GM10248 (cell line): Measurements from ENCODE around the gene ATOX1.

Experiments
- CTCF ChIA-PET: fragments of 300-600 bp; sonication (Branson Sonifier 250); formaldehyde crosslinking; extraction: SDS; loops from one replicate; lab custom pipeline; 2021; ENCODE audit warnings: antibody characterized with exemption; lab: Yijun Ruan, JAX
- POLR2A ChIA-PET: fragments of 350-650 bp; sonication (Branson Sonifier 250); formaldehyde crosslinking; extraction: SDS; loops from one replicate; lab custom pipeline; 2020; ENCODE audit warnings: antibody characterized with exemption; lab: Yijun Ruan, JAX
- DNase-seq: peaks from one replicate; pipeline ENCODE4 v3.0.0; 2012; ENCODE audit errors: extremely low spot score
- TF ChIP-seq, protein P1 (sequence below): IDR thresholded peaks from 2 replicates; pipeline ENCODE4 v1.5.1; 2012; ENCODE audit warnings: mild to moderate bottlenecking, low read depth; ENCODE audit errors: extremely low read depth, missing control alignments, control extremely low read depth

The ATOX1 gene

DNA sequence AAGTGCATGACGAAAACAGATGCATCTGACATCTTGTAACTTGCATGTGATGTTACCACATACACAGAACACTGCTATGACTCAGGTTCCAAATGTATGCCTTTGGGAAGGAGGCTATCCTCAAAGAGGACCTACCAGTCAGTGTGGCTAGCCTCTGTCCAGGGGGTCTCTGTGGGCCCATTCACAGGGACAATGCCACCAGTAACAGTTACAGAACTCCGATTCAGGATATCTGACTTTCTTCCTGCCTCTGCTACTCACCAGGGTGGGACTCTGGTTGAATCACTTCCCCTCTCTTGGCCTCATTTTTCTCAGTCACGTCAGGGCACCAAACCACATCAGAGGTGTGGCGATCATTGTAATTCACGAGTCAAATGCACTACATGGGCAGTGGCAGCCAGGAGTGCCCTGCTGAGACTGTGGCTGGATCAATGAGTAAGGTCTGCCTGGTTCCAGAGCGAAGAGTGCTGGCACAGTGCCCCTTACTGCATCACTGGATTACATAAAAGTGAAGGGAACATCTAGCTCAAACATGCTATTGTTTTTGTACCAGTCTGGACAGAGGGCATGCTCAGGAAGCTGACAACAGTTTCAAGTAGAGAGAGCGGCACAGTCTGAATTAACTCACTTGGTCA lies 13.2 kb downstream of the ATOX1 start:
- no peak for DNase-seq
- POLR2A ChIA-PET = interaction anchor here (0.6 kb wide), 1 partner anchor 11 kb away, joined by 3 read pairs; no protein-coding TSS in a partner anchor
- CTCF ChIA-PET = interaction anchor here (1.1 to 13.0 kb wide), 4 partner anchors 8 to 96 kb away, joined by 4 to 363 read pairs (median 134); no protein-coding TSS in a partner anchor
- TF ChIP-seq, protein P1, sequence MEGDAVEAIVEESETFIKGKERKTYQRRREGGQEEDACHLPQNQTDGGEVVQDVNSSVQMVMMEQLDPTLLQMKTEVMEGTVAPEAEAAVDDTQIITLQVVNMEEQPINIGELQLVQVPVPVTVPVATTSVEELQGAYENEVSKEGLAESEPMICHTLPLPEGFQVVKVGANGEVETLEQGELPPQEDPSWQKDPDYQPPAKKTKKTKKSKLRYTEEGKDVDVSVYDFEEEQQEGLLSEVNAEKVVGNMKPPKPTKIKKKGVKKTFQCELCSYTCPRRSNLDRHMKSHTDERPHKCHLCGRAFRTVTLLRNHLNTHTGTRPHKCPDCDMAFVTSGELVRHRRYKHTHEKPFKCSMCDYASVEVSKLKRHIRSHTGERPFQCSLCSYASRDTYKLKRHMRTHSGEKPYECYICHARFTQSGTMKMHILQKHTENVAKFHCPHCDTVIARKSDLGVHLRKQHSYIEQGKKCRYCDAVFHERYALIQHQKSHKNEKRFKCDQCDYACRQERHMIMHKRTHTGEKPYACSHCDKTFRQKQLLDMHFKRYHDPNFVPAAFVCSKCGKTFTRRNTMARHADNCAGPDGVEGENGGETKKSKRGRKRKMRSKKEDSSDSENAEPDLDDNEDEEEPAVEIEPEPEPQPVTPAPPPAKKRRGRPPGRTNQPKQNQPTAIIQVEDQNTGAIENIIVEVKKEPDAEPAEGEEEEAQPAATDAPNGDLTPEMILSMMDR = no peak

DNA sequence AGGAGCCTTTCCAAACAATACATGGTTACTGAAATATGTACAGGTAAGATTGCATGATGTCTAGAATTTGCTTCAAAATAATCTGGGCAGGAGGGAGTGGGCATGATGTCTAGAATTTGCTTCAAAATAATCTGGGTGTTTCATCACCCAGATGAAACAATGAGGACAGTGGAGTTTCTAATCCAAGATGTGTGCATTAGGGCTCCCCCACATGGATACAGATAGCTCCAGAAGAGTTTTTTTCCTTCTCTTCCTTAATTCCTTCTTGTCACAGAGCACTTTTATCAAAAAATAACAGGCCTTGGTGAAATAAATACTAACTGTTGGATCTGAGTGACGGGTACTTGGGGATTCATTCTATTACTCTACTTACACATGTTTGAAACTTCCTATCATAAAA lies 14.9 kb downstream of the ATOX1 start:
- CTCF ChIA-PET = interaction anchor here (1.5 to 13.0 kb wide), 5 partner anchors 14 to 94 kb away, joined by 4 to 363 read pairs (median 121); partner anchors contain the start of gene G3BP1
- POLR2A ChIA-PET = no interaction called here
- TF ChIP-seq, protein P1 = no peak
- no peak for DNase-seq

DNA sequence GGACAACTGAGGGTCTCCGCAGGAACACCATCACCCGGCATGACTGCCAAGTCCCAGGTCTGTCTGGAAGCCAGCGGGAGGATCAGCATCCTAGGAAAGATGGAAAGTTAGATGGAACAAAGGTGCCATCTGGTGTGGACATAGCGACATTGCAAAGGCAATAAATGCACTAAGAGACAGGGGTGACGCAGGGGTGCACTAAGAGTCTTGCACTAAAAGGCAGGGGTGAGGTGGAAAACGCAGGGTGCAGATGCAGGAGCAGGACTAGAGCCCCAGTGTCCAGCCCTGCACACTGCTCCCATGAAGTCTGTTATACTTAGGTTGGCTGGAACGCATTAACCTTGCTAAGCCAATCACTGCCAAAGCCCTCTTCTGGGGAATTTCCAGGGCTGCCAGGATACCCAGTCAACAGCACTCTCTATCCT lies 15.5 kb downstream of the ATOX1 start:
- DNase-seq = no peak
- ChIA-PET CTCF (interaction anchor here (1.4 to 13.0 kb wide), 9 partner anchors 8 to 295 kb away, joined by 4 to 363 read pairs (median 17); partner anchors contain the start of genes G3BP1 and SLC36A1), POLR2A (no interaction called here)
- TF ChIP-seq, protein P1 = peak; percentile 38

DNA sequence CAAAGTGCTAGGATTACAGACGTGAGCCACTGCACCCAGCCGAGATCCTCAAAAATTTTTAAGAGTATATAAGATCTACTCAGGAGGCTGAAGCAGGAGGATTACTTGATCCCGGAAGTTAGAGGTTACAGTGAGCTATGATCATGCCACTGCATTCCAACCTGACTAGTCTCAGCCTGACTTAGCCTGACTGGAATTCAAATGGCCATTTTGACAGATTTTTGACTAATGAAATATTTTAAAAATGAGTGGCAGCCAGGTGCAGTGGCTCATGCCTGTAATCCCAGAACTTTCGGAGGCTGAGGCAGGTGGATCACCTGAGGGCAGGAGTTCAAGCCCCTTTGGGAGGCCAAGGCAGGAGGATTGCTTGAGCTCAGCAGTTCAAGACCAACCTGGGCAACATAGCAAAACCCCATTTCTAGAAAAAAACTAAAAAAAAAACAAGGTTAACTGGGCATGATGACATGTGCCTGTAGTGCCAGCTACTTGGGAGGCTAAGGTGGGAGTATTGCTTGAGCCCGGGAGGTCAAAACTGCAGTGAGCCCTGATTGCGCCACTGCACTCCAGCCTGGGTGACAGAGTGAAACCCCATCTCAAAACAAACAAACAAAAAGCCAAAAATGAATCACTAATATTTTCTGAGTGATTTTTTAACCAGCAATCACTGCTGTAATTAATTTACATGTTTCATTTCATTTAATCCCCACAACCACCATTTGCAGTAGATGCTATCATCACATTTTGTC lies 16.6 kb downstream of the ATOX1 start:
- TF ChIP-seq, protein P1 = no peak
- ChIA-PET CTCF (interaction anchor here (0.8 to 13.0 kb wide), 23 partner anchors 9 to 294 kb away, joined by 3 to 363 read pairs (median 13); partner anchors contain the start of genes G3BP1 and SLC36A1), POLR2A (no interaction called here)
- DNase-seq = no peak

DNA sequence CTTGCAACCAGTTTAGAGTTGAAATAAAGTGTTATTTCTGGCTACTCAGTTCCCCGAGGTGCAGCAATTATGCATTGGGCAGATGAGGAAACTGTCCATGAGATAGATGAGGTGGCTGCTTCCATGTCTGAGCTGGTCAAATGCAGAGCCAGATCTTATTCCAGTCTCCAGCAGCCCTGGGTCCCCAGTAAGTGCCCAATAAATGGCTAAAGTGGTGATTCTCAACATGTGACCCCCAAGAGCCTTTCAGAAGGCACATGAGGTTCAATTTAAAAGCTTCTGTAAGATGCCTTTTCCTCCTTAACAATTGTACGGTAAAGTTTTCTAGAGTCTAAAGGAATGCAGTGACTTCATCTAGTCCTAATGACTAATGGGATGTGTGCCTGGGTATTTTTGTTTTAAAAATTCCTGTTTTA lies 17.5 kb downstream of the ATOX1 start:
- no peak for DNase-seq
- CTCF ChIA-PET = interaction anchor here (0.8 to 13.0 kb wide), 25 partner anchors 9 to 218 kb away, joined by 3 to 363 read pairs (median 8); partner anchors contain the start of gene G3BP1
- POLR2A ChIA-PET = interaction anchor here (1.1 kb wide), 1 partner anchor 59 kb away, joined by 3 read pairs; no protein-coding TSS in a partner anchor
- TF ChIP-seq, protein P1 = no peak

DNA sequence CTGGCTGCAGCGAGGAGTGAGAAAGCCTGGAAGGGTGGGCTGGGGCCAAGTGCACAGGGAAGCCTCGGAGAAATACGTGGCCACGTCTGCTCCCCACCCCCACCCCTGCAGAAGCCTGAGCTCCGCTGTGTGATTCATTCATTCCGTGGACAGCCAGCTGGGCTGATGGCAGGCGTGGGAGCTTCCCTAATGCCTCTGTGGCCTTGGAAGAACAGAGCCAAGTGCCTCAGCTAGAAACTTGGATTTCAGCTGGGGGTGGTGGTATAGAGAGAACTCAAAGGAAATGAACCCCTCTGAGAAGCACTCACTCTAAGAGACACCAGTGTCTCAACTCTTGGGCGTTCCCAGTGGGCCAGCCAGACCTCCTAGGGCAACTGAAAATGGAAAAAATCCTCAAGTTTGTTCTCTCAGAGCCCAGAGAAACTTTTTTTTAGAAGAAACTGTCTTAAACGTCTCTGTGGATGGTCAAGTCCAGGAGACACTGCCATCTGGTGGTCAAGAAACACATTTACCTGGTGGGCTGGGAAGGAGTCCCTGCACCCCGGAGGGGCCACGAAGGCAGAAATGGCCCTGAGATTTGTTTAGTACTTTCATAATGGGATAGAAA lies 18.0 kb downstream of the ATOX1 start:
- DNase-seq = peak; percentile 76
- CTCF ChIA-PET = interaction anchor here (0.6 to 13.0 kb wide), 32 partner anchors 9 to 193 kb away, joined by 3 to 363 read pairs (median 7); partner anchors contain the start of genes G3BP1 and SPARC
- TF ChIP-seq, protein P1 = peak; percentile 79
- POLR2A ChIA-PET = interaction anchor here (1.1 to 1.2 kb wide), 2 partner anchors 31 to 58 kb away, joined by 3 read pairs; partner anchors contain the start of gene G3BP1
